Upper lobe of right lung (tissue), 1 donor: ENCODE measurements around the gene CALHM2. TPM values are rescaled to one million over a fixed set of nuclear protein-coding genes. Genes with fewer than 3 reads are reported as not detected.
A peak's percentile ranks its signal among the peaks of the same experiment; 100 is the strongest.

Experiments used
- ATAC-seq: fragments of 200-7000 bp; cut with Tn5 transposase; one replicate; pipeline ENCODE4 v1.9.1; 2020; ENCODE audit warnings: mild to moderate bottlenecking, moderate library complexity
- DNase-seq: peaks from one replicate; pipeline ENCODE4 v3.0.0-alpha.2; 2020
- H3K27ac ChIP-seq: fragments of 200-600 bp; one replicate; pipeline ENCODE4 v1.8.0; 2022
- H3K27me3 ChIP-seq: fragments of 200-600 bp; one replicate; pipeline ENCODE4 v1.8.0; 2022; ENCODE audit warnings: mild to moderate bottlenecking
- H3K36me3 ChIP-seq: fragments of 200-600 bp; one replicate; pipeline ENCODE4 v1.8.0; 2022
- H3K4me1 ChIP-seq: fragments of 200-600 bp; one replicate; pipeline ENCODE4 v1.8.0; 2022
- H3K4me3 ChIP-seq: fragments of 200-600 bp; one replicate; pipeline ENCODE4 v1.8.0; 2022; ENCODE audit warnings: mild to moderate bottlenecking
- H3K9me3 ChIP-seq: fragments of 200-600 bp; one replicate; pipeline ENCODE4 v1.8.0; 2022
- intact Hi-C: fragments of 100-400 bp; cut with DNase I; formaldehyde crosslinking; loops from one replicate; pipeline ENCODE4 v1.11.0; 2022
- total RNA-seq: library from RNA; stranded (reverse); fragmentation: NEBNext Ultra II Directional; extraction: Animal tissue kit (Norgen Biotek cat#: 25700); gene quantifications from one replicate; pipeline ENCODE4 v1.2.1, GENCODE V29; 2021
- TF ChIP-seq, protein P1 (sequence below): fragments of 200-600 bp; IDR thresholded peaks from one replicate; pipeline ENCODE4 v1.8.0; 2022; ENCODE audit warnings: antibody characterized with exemption
- donor health status: DM: no; HTN: yes; CAD: no; lungs with severe emphysema.

The CALHM2 gene
- total RNA-seq, 1 donor from 2014 or later = 29.4 TPM

DNA sequence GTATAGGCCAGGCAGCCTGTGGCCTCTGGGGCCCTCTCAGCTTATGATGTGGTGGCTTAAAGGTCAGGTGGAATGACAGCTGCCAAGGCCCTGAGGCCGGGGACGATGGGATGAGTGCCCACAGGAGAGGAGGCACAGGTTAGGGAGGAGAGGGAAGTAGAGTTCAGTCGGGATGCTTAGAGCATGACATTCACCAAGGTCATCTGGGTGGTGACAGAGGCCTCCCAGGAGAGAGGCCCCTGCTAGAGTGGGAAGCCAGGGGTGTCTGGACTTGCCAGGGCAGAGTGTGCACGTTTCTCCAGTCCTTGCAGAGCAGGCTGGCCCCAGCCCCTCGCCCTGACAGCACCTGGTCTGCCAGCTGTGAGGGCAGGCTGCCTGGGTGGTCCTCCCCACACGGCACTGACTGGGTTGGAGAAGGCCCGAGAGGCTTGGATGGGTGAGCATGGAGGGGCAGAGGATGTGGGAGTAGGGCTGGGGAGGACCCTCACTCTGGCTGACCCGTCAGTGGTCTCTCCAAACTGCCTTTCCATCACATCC is 5.1 kb upstream of the CALHM2 start:
- Histone ChIP-seq H3K9me3 (no peaks in the 10 kb centered on the region), H3K36me3 (no peaks in the 10 kb centered on the region), H3K27me3 (no peaks in the 10 kb centered on the region), H3K4me1 (peaks cover 8% of the 10 kb centered on the region), H3K27ac (no peak overlapping the region), H3K4me3 (no peak overlapping the region)
- intact Hi-C loops = no loop called here
- TF ChIP-seq, protein P1, sequence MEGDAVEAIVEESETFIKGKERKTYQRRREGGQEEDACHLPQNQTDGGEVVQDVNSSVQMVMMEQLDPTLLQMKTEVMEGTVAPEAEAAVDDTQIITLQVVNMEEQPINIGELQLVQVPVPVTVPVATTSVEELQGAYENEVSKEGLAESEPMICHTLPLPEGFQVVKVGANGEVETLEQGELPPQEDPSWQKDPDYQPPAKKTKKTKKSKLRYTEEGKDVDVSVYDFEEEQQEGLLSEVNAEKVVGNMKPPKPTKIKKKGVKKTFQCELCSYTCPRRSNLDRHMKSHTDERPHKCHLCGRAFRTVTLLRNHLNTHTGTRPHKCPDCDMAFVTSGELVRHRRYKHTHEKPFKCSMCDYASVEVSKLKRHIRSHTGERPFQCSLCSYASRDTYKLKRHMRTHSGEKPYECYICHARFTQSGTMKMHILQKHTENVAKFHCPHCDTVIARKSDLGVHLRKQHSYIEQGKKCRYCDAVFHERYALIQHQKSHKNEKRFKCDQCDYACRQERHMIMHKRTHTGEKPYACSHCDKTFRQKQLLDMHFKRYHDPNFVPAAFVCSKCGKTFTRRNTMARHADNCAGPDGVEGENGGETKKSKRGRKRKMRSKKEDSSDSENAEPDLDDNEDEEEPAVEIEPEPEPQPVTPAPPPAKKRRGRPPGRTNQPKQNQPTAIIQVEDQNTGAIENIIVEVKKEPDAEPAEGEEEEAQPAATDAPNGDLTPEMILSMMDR = no peak
- DNase-seq = no peak
- ATAC-seq = no peak

DNA sequence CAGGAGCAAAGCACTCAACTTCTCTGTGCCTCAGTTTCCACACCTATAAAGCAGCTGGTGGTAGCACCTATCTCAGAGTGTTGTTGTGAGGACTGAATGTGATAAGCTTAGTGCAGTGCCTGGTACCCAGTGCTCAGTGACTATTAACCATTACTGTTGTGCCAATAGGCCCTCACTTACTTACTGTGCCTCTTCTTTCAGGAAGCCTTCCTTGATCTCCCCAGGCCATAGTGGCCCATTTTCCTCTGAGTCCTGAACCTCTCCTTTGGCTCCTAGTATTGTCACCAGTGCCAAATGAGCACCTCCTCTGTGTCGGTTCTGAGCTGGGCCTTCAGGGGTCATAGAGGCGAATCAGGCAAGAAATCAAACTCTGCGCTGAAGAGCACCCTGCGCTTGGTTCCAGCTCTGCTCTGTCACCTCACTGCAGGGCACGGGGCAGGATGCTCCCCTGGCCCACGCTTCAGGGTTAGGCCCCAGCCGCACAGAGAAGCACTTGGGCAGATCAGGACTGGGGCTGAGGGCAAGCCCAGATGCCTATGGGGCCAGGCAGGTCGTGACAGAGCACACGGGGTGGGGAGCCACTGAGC is 4.0 kb upstream of the CALHM2 start:
- no peak for DNase-seq
- H3K36me3 ChIP-seq = no peaks in the 10 kb centered on the region
- H3K27me3 ChIP-seq = no peaks in the 10 kb centered on the region
- no peak overlapping the region for H3K4me3 ChIP-seq
- H3K4me1 ChIP-seq = peaks cover 12% of the 10 kb centered on the region
- TF ChIP-seq, protein P1 = no peak
- intact Hi-C loops = no loop called here
- ATAC-seq = no peak
- no peaks in the 10 kb centered on the region for H3K9me3 ChIP-seq
- no peak overlapping the region for H3K27ac ChIP-seq

DNA sequence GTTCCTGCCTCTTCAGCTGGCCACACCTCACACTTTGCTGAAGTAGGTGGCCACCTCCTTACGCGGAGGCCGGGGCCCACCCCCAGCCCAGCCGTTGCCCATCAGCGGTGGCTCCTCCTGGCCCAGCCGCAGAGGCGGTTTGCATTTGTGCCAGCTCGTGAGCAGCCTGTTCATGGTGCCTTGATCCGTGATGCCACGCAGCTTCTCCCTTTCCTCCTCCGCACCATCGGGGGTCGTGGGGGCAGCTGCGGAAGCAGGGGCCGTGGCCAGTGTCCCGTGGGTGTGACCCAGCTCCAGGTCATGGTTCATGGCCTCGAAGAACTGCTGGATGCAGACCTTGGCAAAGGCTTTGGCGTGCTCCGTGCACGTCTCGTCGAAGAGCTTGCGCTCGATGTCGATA is 3.1 kb upstream of the CALHM2 start:
- no peaks in the 10 kb centered on the region for H3K9me3 ChIP-seq
- DNase-seq = no peak
- intact Hi-C loops = no loop called here
- peaks cover 17% of the 10 kb centered on the region for H3K4me1 ChIP-seq
- H3K27me3 ChIP-seq = no peaks in the 10 kb centered on the region
- H3K4me3 ChIP-seq = no peak overlapping the region
- H3K36me3 ChIP-seq = peaks cover 5% of the 10 kb centered on the region
- TF ChIP-seq, protein P1 = no peak
- no peak overlapping the region for H3K27ac ChIP-seq
- ATAC-seq = no peak

DNA sequence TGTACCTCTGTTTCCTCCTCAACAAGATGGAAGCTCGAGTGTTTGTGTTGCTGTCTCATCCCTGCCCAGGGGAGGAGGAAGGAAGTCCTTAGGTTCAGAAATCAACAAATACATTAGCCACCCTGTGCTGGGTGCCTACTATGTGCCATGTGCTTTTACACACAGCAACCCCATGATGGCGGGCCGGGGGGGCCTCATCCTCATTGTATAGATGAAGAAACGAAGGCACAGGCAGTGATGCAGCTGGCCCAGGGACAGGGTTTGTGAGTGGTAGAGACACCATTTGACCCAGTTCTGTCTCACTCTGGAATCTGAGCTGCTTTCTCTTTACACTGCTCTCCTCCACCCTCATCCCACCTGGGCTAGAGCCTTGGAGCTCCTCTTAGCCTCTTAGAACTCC is 1.9 kb upstream of the CALHM2 start:
- H3K27ac ChIP-seq = no peak overlapping the region
- H3K9me3 ChIP-seq = no peaks in the 10 kb centered on the region
- intact Hi-C loops = no loop called here
- H3K4me1 ChIP-seq = peaks cover 30% of the 10 kb centered on the region
- no peak for DNase-seq
- no peak for ATAC-seq
- peaks cover 17% of the 10 kb centered on the region for H3K36me3 ChIP-seq
- TF ChIP-seq, protein P1 = no peak
- no peak overlapping the region for H3K4me3 ChIP-seq
- H3K27me3 ChIP-seq = no peaks in the 10 kb centered on the region

DNA sequence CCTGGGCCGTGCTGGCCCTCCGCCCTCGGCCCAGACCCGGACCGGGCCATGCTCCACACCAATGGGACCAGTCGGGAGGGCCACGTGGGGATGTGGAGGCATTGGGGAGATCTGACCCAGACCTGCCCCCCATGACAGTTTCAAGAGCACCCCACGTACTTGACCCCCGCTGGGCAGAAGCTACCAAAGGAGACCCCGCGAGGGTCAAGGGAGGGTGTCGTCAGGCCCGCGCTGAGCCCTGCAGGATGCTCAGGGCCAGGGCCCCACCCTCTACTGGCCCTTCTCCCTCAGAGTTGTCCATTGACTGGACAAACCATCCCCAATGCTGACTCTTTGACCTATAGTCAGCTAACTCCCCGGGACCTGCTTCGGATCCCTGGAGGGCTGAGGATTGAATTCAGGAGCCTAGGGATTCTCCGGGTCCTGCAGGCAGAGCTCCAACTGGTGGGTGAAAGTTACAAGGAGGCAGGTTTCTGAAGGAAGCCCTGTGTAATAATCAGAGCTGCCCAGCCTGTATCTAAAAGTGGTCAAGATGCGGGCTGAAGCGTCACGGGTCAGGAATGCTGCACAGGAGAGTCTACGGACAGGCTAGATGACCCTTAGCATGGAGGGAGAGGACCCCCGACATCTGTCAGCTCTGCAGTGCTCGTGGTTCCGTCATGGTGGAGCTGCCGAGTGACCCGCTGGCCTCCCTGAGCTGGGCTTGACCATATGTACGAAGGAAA is 498 bp upstream of the CALHM2 start:
- H3K9me3 ChIP-seq = no peaks in the 10 kb centered on the region
- DNase-seq (no peak), ATAC-seq (no peak)
- H3K4me1 ChIP-seq = peaks cover 39% of the 10 kb centered on the region
- peaks cover 30% of the 10 kb centered on the region for H3K36me3 ChIP-seq
- TF ChIP-seq, protein P1 = no peak
- H3K27ac ChIP-seq = peak overlapping the region; percentile 90
- no peaks in the 10 kb centered on the region for H3K27me3 ChIP-seq
- peak overlapping the region; percentile 90 for H3K4me3 ChIP-seq
- intact Hi-C loops = no loop called here
